HepG2 (cell line): ENCODE measurements around the gene PTCD3. TPM values are rescaled to one million over a fixed set of nuclear protein-coding genes. Genes with fewer than 3 reads are reported as not detected.

Experiments used
- CCDC6 ChIP-seq: sonication (generic); formaldehyde crosslinking; IDR thresholded peaks from 2 replicates; pipeline ENCODE4 v1.8.1; 2022; ENCODE audit warnings: mild to moderate bottlenecking, missing genetic modification reagents, moderate library complexity
- EHMT2 ChIP-seq: fragments of 200-600 bp; sonication (generic); IDR thresholded peaks from 2 replicates; pipeline ENCODE4 v1.7.0; 2017; ENCODE audit warnings: antibody characterized with exemption, low read depth, low read length, borderline replicate concordance
- ELF3 ChIP-seq: IDR thresholded peaks from 2 replicates; pipeline ENCODE4 v1.6.1; 2016; ENCODE audit warnings: missing genetic modification reagents, missing compliant biosample characterization
- ELK4 ChIP-seq: sonication (generic); formaldehyde crosslinking; IDR thresholded peaks from 2 replicates; pipeline ENCODE4 v1.9.0; 2021; ENCODE audit warnings: missing genetic modification reagents, borderline replicate concordance
- ETV5 ChIP-seq: IDR thresholded peaks from 2 replicates; pipeline ENCODE4 v1.6.1; 2018; ENCODE audit warnings: missing biosample characterization, missing genetic modification reagents, inconsistent platforms, borderline replicate concordance
- FIP1L1 ChIP-seq: fragments of 200-400 bp; formaldehyde crosslinking; IDR thresholded peaks from 2 replicates; pipeline ENCODE4 v1.6.1; 2018; ENCODE audit warnings: low read depth, mild to moderate bottlenecking, low read length, moderate library complexity, borderline replicate concordance; ENCODE audit not compliant: insufficient read depth
- GTF2F1 ChIP-seq: fragments of 150-350 bp; IDR thresholded peaks from 2 replicates; pipeline ENCODE4 v1.6.1; 2014; ENCODE audit warnings: low read length
- GZF1 ChIP-seq: sonication (generic); formaldehyde crosslinking; IDR thresholded peaks from 2 replicates; pipeline ENCODE4 v1.5.1; 2020; ENCODE audit warnings: mild to moderate bottlenecking, missing genetic modification reagents
- PAF1 ChIP-seq: IDR thresholded peaks from 2 replicates; pipeline ENCODE4 v1.6.1; 2016; ENCODE audit warnings: missing genetic modification reagents, missing compliant biosample characterization
- PRMT3 ChIP-seq: sonication (generic); formaldehyde crosslinking; IDR thresholded peaks from 2 replicates; pipeline ENCODE4 v1.8.1; 2022; ENCODE audit warnings: low read depth, mild to moderate bottlenecking, moderate library complexity, missing genetic modification reagents, borderline replicate concordance
- PTBP1 ChIP-seq: fragments of 200-400 bp; formaldehyde crosslinking; IDR thresholded peaks from 2 replicates; pipeline ENCODE4 v1.6.1; 2018; ENCODE audit warnings: low read length, low read depth; ENCODE audit not compliant: poor library complexity, severe bottlenecking
- RAD21 ChIP-seq: fragments of 450-650 bp; formaldehyde crosslinking; IDR thresholded peaks from 2 replicates; pipeline ENCODE4 v1.5.0; 2020; ENCODE audit warnings: mild to moderate bottlenecking
- RFX5 ChIP-seq: IDR thresholded peaks from 2 replicates; pipeline ENCODE4 v1.6.1; 2011; ENCODE audit warnings: low read depth, low read length, improper control_type of control experiment
- SMAD9 ChIP-seq: sonication (generic); formaldehyde crosslinking; IDR thresholded peaks from 2 replicates; pipeline ENCODE4 v1.5.1; 2020; ENCODE audit warnings: mild to moderate bottlenecking, missing genetic modification reagents
- ZBED4 ChIP-seq: sonication (generic); formaldehyde crosslinking; IDR thresholded peaks from 2 replicates; pipeline ENCODE4 v1.4.0; 2020; ENCODE audit warnings: missing genetic modification reagents, borderline replicate concordance
- ZBTB39 ChIP-seq: sonication (generic); formaldehyde crosslinking; IDR thresholded peaks from 2 replicates; pipeline ENCODE4 v1.5.0; 2020; ENCODE audit warnings: missing genetic modification reagents
- ZNF160 ChIP-seq: sonication (generic); formaldehyde crosslinking; IDR thresholded peaks from 2 replicates; pipeline ENCODE4 v1.8.0; 2022; ENCODE audit warnings: mild to moderate bottlenecking, inconsistent platforms, missing genetic modification reagents
- ZNF414 ChIP-seq: sonication (generic); formaldehyde crosslinking; IDR thresholded peaks from 2 replicates; pipeline ENCODE4 v1.5.0; 2020; ENCODE audit warnings: missing genetic modification reagents
- ZNF550 ChIP-seq: sonication (generic); formaldehyde crosslinking; IDR thresholded peaks from 2 replicates; pipeline ENCODE4 v1.4.0; 2020; ENCODE audit warnings: mild to moderate bottlenecking, missing genetic modification reagents, borderline replicate concordance
- ZSCAN12 ChIP-seq: sonication (generic); formaldehyde crosslinking; IDR thresholded peaks from 2 replicates; pipeline ENCODE4 v1.9.0; 2021; ENCODE audit warnings: mild to moderate bottlenecking, missing genetic modification reagents
- polyA plus RNA-seq, 8 experiments: library from polyadenylated mRNA; depleted of rRNA in 3 of 8; stranded (reverse) in 7 of 8; unstranded in 1 of 8; fragments of >200 nt; fragmentation: Illumina TruSeq in 4 of 8; extraction: Trizol in 4 of 8; gene quantifications; 2 replicates each; pipeline versions ENCODE4 v1.2.1 to v1.2.3, GENCODE V29; 2011 to 2016; ENCODE audit warnings: low read depth in 4 of 8, missing spikeins in 1 of 8, mixed read lengths in 1 of 8; ENCODE audit not compliant: insufficient read depth in 1 of 8
- total RNA-seq, 5 experiments: library from RNA; depleted of rRNA; stranded (reverse); fragments of >200 nt; fragmentation: Illumina TruSeq; extraction: Trizol; gene quantifications; 2 replicates each; pipeline ENCODE4 v1.2.3, GENCODE V29; 2016; ENCODE audit warnings: low read depth in 1 of 5

PTCD3 gene
- total and polyA plus RNA-seq, 2 of the 13 experiments (the other 11 are each of a cell fraction or from before 2014, with no cell fraction given): 124 to 309 TPM

GRCh38 chr2:86105969-86106945, at the start of gene PTCD3 (continued):
- TF ChIP-seq FIP1L1 (no peak), GTF2F1 (no peak), EHMT2 (no peak; the same call in 1 of the 2 replicates), ZNF414 (peak; percentile 77; the same call in 1 of the 2 replicates), ZBED4 (CRISPR knock-in tag) (no peak), ELF3 (CRISPR knock-in tag) (peak; percentile 38; the same call in 1 of the 2 replicates), SMAD9 (CRISPR knock-in tag) (peak; percentile 50; the same call in 1 of the 2 replicates), ZNF550 (CRISPR knock-in tag) (no peak), RFX5 (0 out of 2 replicates have a peak, but pooled peaks have one; percentile 39), RAD21 (CRISPR knock-in tag) (no peak), PRMT3 (no peak), CCDC6 (CRISPR knock-in tag) (peak; percentile 62), ELK4 (no peak), ETV5 (peak; percentile 42), GZF1 (0 out of 2 replicates have a peak, but pooled peaks have one; percentile 41), PAF1 (CRISPR knock-in tag) (no peak), ZSCAN12 (CRISPR knock-in tag) (0 out of 2 replicates have a peak, but pooled peaks have one; percentile 69), ZBTB39 (CRISPR knock-in tag) (peak; percentile 52; the same call in 1 of the 2 replicates), PTBP1 (no peak), ZNF160 (CRISPR knock-in tag) (peak; percentile 54; the same call in 1 of the 2 replicates)
